Smooth muscle cell (in vitro differentiated cells): ENCODE measurements around the gene ATF7IP. TPM values are rescaled to one million over a fixed set of nuclear protein-coding genes. Genes with fewer than 3 reads are reported as not detected.

Experiments used
- DNase-seq: peaks from one replicate; lab custom pipeline; 2025; ENCODE audit not compliant: unreplicated experiment; lab: John Stamatoyannopoulos, UW
- H2AFZ ChIP-seq: fragments of 200-600 bp; sonication (generic); 2 replicates; pipeline ENCODE4 v1.6.0; 2016; ENCODE audit warnings: antibody characterized with exemption, low read depth, mild to moderate bottlenecking
- H3F3A ChIP-seq: fragments of 200-600 bp; sonication (generic); 2 replicates; pipeline ENCODE4 v1.6.0; 2017; ENCODE audit warnings: antibody characterized with exemption, low read depth
- H3K27ac ChIP-seq: fragments of 200-600 bp; sonication (generic); 2 replicates; pipeline ENCODE4 v1.5.1; 2016; ENCODE audit warnings: low read depth, mild to moderate bottlenecking
- H3K27me3 ChIP-seq: fragments of 200-600 bp; sonication (generic); 2 replicates; pipeline ENCODE4 v1.6.1; 2016; ENCODE audit warnings: low read depth, mild to moderate bottlenecking
- H3K36me3 ChIP-seq: fragments of 200-600 bp; sonication (generic); 2 replicates; pipeline ENCODE4 v1.5.1; 2016; ENCODE audit warnings: low read depth
- H3K4me1 ChIP-seq: fragments of 200-600 bp; sonication (generic); 2 replicates; pipeline ENCODE4 v1.5.1; 2016; ENCODE audit warnings: low read depth
- H3K4me2 ChIP-seq: fragments of 200-600 bp; sonication (generic); 2 replicates; pipeline ENCODE4 v1.6.0; 2016; ENCODE audit warnings: mild to moderate bottlenecking
- H3K4me3 ChIP-seq: fragments of 200-600 bp; sonication (generic); 2 replicates; pipeline ENCODE4 v1.5.1; 2016; ENCODE audit warnings: mild to moderate bottlenecking
- H3K79me2 ChIP-seq: fragments of 200-600 bp; sonication (generic); 2 replicates; pipeline ENCODE4 v1.6.0; 2016; ENCODE audit warnings: low read depth, mild to moderate bottlenecking
- H3K9ac ChIP-seq: fragments of 200-600 bp; sonication (generic); 2 replicates; pipeline ENCODE4 v1.6.0; 2016; ENCODE audit warnings: low read depth
- H3K9me3 ChIP-seq: fragments of 200-600 bp; sonication (generic); replicated peaks from 2 replicates; pipeline ENCODE4 v1.5.1; 2016; ENCODE audit warnings: low read depth
- H4K20me1 ChIP-seq: fragments of 200-600 bp; sonication (generic); 2 replicates; pipeline ENCODE4 v1.6.0; 2016; ENCODE audit warnings: low read depth
- WGBS: methylation state at CpG from one replicate; pipeline ENCODE4 v1.1.7; 2016; ENCODE audit warnings: low lambda C conversion rate; 5-methylcytosine and 5-hydroxymethylcytosine counted together
- polyA plus RNA-seq: library from polyadenylated mRNA; unstranded; fragments of >200 nt; fragmentation: Nextera tagmentation; extraction: Ambion mirVana; gene quantifications from 2 replicates; pipeline ENCODE4 v1.2.1, GENCODE V29; 2016
- total RNA-seq: library from RNA; depleted of rRNA; stranded (reverse); fragments of >200 nt; gene quantifications from 2 replicates; pipeline ENCODE4 v1.2.3, GENCODE V29; 2014
- TF ChIP-seq, protein P1 (sequence below): fragments of 200-600 bp; sonication (generic); IDR thresholded peaks from 2 replicates; pipeline ENCODE4 v1.5.1; 2017; ENCODE audit warnings: borderline replicate concordance, mild to moderate bottlenecking, antibody characterized with exemption; ENCODE audit not compliant: insufficient read depth, poor library complexity, severe bottlenecking

The ATF7IP gene
- total and polyA plus RNA-seq, 2 experiments from 2014 or later, result 27.5 to 66.8 TPM

DNA sequence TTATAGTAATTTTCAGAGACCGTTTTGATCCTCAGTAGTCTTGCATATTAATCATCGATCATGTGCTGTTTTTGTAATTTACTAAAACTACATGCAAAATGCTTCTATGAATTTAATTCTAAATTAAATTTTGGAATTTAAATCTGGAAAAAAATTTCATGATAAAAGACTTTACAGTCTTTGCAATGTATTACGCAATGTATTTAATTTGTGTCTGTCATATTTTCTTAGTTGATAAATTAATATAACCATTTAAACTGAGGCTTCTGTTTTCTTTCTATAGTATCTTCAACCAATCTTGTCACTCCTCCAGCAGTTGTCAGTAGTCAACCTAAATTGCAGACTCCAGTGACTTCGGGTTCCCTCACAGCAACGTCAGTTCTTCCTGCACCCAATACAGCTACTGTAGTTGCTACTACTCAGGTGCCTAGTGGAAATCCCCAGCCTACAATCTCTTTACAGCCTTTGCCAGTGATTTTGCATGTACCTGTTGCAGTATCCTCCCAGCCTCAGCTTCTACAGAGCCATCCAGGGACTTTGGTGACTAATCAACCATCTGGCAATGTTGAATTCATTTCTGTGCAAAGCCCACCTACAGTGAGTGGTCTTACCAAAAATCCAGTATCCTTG is 94.8 kb downstream of the ATF7IP start:
- TF ChIP-seq, protein P1, sequence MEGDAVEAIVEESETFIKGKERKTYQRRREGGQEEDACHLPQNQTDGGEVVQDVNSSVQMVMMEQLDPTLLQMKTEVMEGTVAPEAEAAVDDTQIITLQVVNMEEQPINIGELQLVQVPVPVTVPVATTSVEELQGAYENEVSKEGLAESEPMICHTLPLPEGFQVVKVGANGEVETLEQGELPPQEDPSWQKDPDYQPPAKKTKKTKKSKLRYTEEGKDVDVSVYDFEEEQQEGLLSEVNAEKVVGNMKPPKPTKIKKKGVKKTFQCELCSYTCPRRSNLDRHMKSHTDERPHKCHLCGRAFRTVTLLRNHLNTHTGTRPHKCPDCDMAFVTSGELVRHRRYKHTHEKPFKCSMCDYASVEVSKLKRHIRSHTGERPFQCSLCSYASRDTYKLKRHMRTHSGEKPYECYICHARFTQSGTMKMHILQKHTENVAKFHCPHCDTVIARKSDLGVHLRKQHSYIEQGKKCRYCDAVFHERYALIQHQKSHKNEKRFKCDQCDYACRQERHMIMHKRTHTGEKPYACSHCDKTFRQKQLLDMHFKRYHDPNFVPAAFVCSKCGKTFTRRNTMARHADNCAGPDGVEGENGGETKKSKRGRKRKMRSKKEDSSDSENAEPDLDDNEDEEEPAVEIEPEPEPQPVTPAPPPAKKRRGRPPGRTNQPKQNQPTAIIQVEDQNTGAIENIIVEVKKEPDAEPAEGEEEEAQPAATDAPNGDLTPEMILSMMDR, result no peak
- Histone ChIP-seq H3K9ac (no peak overlapping the region), H3K9me3 (no peaks in the 10 kb centered on the region), H3K27me3 (no peaks in the 10 kb centered on the region), H3K4me2 (no peak overlapping the region), H3K27ac (no peak overlapping the region), H3K36me3 (peaks cover 25% of the 10 kb centered on the region), H3K79me2 (peaks cover 51% of the 10 kb centered on the region), H3K4me1 (peaks cover 5% of the 10 kb centered on the region), H3K4me3 (no peak overlapping the region), H3F3A (peaks cover 9% of the 10 kb centered on the region), H4K20me1 (peaks cover 39% of the 10 kb centered on the region), H2AFZ (no peak overlapping the region)
- 98% methylated on average over 5 of the region's 5 CpGs for WGBS
- no peak for DNase-seq

DNA sequence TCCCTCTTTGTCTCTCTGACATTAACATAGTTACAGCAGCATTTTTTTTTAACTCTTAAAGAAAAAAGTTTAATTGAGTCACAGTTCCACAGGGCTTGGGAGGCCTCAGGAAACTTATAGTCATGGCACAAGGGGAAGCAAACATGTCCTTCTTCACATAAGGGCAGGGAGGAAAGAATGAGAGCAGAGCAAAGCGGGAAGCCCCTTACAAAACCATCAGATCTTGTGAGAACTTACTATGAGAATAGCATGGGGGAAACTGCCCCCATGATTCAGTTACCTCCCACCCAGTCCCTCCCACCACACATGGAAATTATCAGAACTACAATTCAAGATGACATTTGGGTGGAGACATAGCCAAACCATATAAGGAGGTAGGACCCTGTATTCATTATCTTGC is 106.0 kb downstream of the ATF7IP start:
- H3F3A ChIP-seq, result no peaks in the 10 kb centered on the region
- peaks cover 55% of the 10 kb centered on the region for H3K36me3 ChIP-seq
- no peak overlapping the region for H3K4me3 ChIP-seq
- no peaks in the 10 kb centered on the region for H3K4me1 ChIP-seq
- peaks cover 19% of the 10 kb centered on the region for H3K9me3 ChIP-seq
- no peaks in the 10 kb centered on the region for H3K27me3 ChIP-seq
- WGBS, result 92% methylated on average over 1 of the region's 1 CpG
- no peak overlapping the region for H3K4me2 ChIP-seq
- no peak overlapping the region for H3K9ac ChIP-seq
- no peak for DNase-seq
- no peaks in the 10 kb centered on the region for H4K20me1 ChIP-seq
- TF ChIP-seq, protein P1, result no peak
- peaks cover 44% of the 10 kb centered on the region for H3K79me2 ChIP-seq
- H2AFZ ChIP-seq, result no peak overlapping the region
- H3K27ac ChIP-seq, result no peak overlapping the region

DNA sequence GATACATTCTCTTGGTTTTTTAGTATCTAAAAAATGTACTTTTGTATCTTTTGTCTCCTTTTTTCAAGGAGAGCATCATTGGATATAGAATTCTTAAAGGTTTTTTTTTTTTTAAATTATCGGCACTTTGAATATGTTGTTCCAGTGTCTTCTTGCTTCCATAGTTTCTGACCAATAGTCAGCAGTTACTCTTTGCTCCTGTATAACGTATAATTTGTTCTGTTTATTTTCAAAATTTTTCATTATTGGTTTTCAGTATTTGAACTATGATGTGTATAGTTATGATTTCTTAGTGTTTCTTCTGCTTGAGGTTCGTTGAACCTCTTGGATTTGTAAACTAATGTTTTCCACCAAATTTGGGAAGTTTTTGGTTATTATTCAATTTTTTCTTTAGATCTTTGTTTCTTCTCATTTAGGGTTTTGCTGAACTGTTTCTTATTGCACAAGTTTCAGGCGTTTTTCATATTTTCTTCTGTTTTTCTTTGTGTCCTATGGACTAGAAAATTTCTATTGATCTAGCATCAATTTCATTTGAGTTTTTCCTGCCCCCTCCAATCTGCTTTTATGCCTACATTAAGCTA is 108.3 kb downstream of the ATF7IP start:
- Histone ChIP-seq H3K9ac (no peak overlapping the region), H3K27ac (no peak overlapping the region), H3K4me1 (no peaks in the 10 kb centered on the region), H3F3A (no peaks in the 10 kb centered on the region), H3K4me3 (no peak overlapping the region), H3K27me3 (no peaks in the 10 kb centered on the region), H2AFZ (no peak overlapping the region), H3K79me2 (peaks cover 48% of the 10 kb centered on the region), H3K9me3 (peaks cover 19% of the 10 kb centered on the region), H3K4me2 (no peak overlapping the region), H4K20me1 (no peaks in the 10 kb centered on the region), H3K36me3 (peaks cover 70% of the 10 kb centered on the region)
- 96% methylated on average over 4 of the region's 4 CpGs for WGBS
- no peak for DNase-seq
- TF ChIP-seq, protein P1, result no peak

DNA sequence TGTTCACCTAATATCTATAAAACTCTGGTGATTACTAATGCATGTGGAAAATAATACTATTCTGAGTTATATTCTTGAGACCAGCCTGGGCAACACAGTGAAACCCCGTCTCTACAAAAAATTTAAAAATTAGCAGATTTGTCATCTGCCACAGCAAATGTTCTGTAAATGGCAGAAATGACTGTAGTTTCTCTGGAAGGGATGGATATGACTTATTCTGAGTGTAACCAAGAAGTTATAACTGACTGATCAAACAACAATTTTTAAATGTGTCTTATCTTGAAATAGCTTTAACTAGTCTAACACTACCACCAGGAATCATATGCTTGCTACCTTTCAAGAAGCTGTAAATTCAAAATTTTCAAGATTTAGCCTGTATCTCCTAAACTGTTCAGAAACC is 113.5 kb downstream of the ATF7IP start:
- Histone ChIP-seq H3K27ac (no peak overlapping the region), H3K4me3 (no peak overlapping the region), H3K9ac (no peak overlapping the region), H4K20me1 (peaks cover 8% of the 10 kb centered on the region), H3F3A (no peaks in the 10 kb centered on the region), H3K9me3 (peaks cover 9% of the 10 kb centered on the region), H2AFZ (no peak overlapping the region), H3K4me2 (no peak overlapping the region), H3K36me3 (peaks cover 53% of the 10 kb centered on the region), H3K4me1 (no peaks in the 10 kb centered on the region), H3K27me3 (no peaks in the 10 kb centered on the region), H3K79me2 (peaks cover 42% of the 10 kb centered on the region)
- WGBS, result 100% methylated on average over 1 of the region's 1 CpG
- TF ChIP-seq, protein P1, result no peak
- no peak for DNase-seq
